Measurements from ENCODE around the gene PRKCH.

DNA sequence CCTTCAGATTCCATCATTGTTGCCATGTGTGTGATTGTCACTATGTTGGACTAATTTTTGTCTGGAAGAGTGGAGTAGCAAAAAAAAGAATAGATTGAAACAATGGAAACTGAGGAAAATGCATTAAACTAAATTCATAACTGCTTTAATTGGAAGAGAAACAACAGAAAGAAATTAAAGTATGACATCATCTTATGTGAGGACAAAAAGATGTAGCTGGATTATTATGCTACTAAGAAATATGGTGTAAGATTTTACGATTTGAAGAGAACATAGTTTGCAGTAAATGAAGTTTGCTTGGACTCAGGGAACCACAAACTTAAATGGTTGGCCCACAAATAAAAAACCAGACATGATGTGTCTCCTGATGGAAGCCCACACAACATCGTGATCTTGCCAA lies 76.8 kb downstream of the PRKCH start:
- TF ChIP-seq FOXP2 (optimal IDR thresholded peaks at IDR 0.05; ENCODE audit: control extremely low read depth, extremely low read length, insufficient read depth) (no peak), EZH2 (IDR thresholded peaks at IDR 0.05) (no peak), POLR2AphosphoS5 (IDR thresholded peaks at IDR 0.05; ENCODE audit: borderline replicate concordance, low read depth, low read length) (no peak)

Data from SK-N-MC (cell line).